CD4-positive, alpha-beta T cell treated with Interleukin-4 for 4 hours (primary cell): ENCODE data around the gene PLA2G4F.

Experiments used
- DNase-seq: peaks from one replicate; pipeline ENCODE4 v3.0.0-alpha.2; 2020

PLA2G4F gene

DNA sequence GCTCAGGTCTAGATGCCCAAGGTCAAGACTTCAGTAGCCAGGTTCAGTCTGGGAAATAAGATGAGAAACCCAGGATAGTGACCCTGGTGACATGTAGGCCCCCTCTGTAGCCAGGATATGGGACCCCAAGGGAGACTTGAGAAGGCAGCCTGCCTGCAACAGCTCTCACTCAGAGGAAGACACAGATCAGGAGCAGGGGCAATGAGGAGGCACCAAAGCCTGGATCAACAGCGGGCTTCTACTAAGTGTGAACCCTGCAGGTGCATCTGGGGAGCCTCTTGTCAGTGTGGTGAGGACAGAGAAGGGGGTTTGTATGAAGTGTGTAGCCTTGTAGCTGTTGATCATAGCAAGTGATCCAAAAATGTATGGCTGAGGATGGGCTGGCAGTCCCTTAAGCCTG is 25.4 kb downstream of the PLA2G4F start:
- no peak for DNase-seq

GRCh38 chr15:42130246-42130986 is 26.0 kb downstream of the PLA2G4F start:
- no peak for DNase-seq

DNA sequence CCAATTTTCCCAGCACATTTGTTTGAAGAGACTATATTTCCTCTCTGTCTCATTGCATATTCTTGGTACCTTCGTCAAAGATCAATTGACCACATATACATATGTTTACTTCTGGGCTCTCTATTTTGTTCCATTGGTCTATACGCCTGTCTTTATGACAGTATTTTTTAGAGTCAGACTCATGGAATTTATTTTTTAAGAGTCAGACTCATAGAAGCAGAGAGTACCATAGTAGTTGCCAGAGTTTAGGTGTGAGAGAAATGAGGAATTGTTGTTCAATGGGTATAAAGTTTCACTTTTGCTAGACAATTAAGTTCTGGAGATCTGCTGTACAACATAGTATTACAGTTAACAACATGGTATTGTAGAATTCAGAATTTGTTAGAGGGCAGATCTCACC is 27.1 kb downstream of the PLA2G4F start:
- no peak for DNase-seq

- no peak for DNase-seq
Observed at GRCh38 chr15:42128476-42128875, 28.0 kb downstream of the PLA2G4F start.

DNA sequence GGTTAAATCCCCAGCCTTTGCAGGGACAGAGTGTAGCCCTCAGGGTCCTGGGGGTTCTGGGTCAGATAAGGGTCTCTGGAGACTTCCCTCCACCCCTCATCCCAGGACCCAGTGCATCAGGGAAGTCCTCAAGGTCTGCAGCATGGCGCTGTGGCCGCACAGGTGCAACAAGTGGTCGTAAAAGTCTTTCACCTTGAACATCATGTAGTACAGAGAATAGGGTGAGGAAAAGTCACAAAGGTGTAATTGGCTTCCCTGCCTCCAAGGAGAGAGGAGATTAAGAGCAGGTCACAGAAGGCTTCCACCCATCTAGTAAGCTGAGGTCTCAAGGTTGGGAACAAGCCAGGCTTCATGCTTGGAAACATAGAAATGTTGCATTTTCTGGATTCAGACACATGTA is 32.9 kb downstream of the PLA2G4F start:
- no peak for DNase-seq

- DNase-seq: no peak
Observed at GRCh38 chr15:42121682-42122081, 34.8 kb downstream of the PLA2G4F start.

DNA sequence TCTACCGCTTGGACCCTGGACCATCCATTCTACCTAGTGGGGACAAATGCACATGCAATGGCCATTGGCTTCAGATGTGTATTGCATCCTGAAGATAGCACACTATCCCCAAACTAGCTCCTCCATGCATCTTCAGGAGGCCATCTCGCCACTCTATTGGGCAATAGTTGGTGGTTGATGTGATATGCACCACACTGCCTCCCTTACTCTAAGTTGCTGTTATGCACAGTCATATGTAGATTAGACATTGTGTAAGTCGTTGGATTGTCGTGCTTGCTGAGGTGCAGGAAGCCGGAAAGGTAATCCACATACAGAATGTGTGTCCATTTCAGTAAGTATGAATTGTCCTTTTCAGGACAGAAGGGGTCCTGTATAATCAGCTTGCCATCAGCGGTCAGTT is 35.4 kb downstream of the PLA2G4F start:
- no peak for DNase-seq

GRCh38 chr15:42120285-42120684 is 36.2 kb downstream of the PLA2G4F start:
- DNase-seq: no peak

- no peak for DNase-seq
Observed at GRCh38 chr15:42119446-42119760, 37.0 kb downstream of the PLA2G4F start.

DNA sequence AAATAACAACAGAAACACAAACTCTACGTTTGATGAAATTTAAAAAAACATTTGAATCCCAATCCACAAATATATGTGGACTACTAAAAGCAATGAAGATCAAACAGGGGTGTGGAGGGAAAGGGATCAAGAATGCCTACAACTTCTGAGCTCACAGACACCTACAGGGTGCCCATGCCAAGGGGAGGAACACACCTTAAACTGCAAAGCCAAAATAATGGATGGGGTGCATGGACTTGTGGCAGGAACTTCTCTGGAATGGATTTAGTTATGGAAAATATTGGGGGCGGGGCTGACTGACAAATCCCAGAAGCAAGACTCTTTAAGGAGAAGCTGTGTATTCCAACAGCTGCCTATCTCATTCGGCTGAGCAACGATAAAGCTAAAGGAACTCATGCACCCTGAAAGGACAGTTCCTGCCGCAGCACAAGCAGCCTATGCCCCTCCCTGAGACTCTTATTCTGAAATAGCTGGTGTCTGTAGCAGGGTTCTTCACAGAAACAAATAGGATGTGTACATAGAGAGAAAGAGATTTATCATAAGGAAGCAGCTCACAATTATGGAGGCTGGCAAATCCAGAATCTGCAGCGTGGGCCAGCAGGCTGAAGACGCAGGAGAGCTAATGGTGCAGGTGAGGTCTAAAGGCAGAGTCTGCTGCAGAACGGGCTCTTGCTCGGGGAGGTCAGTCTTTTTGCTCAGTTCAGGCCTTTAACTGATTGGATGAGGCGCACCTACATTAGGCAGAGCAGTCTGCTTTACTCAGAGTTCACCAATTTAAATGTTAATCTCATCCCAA is 37.6 kb downstream of the PLA2G4F start:
- no peak for DNase-seq

DNA sequence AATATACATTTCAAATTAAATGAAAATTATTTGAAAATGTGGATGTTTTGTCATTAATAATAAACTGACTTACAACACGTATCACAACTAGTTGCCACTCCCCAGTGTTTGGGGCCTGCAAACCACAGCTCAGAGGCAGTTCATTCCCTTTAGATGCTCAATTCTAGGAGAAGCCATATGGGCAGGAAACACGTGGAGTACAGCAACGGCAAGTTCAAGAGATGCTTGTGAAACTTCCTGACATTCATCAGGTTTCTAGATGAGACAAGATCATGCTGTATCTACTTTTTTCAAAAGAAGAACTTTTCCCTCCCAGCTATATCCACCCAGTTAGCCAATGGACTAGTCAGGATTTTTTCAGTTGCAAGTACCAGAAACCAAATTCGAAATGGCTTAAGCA is 44.5 kb downstream of the PLA2G4F start:
- no peak for DNase-seq

DNA sequence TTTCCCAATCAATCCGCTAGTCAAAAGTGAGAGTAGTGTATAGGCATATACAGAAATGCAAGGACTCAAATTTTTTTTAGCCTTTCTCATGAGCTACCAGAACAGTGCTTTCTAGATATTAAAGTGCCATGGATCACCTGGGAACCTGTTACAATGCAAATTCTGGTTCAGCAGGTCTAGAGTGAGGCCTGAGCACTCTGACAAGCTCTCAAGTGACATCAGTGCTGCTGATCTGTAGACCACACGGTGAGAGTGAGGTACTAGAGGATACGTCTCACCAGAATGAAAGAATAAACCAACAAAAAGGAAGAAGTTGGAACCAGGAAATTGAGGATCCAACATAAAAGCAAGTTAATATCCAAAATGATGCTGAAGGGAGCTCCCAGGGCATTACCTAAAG is 46.1 kb downstream of the PLA2G4F start:
- no peak for DNase-seq

- no peak for DNase-seq
Observed at GRCh38 chr15:42108806-42109205, 47.6 kb downstream of the PLA2G4F start.

DNA sequence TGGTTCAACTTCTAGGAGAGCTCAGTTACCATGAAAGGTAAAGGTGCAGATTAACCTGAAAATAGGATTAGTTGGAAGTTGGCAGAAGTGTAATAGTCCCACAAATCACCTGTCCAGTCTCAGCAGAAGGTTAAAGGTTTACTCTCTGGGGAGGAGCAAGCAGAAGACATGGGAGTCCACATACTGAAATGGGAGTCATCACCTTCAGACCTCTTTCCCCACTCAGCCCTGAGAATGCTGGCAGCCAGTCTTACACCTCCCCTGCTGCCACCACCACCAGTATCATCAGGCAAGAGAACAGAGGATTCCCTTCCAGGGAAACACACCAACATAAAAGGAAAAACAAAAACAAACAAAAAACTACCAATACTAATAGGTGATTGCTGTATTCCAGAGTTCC is 48.2 kb downstream of the PLA2G4F start:
- DNase-seq: no peak

DNA sequence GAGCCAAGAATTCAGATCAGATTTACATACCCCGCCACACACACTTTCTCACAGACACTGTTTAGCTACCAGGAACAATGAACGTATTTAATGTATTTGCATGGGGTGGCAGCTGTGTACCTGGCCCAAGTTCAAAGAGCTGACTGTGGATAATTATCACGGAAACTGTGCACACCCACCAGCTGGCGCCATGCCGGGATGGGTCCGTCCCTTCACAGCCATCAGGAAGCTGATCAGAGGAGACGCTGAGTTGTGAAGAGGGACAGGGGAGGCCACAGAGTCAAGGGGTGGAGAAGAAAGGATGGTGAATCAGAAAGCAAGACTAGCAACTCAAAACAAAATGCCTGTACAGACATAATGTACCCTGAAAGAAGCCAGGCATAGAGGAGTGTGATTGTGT is 49.0 kb downstream of the PLA2G4F start:
- no peak for DNase-seq

- DNase-seq: no peak
Observed at GRCh38 chr15:42106288-42106687, 50.1 kb downstream of the PLA2G4F start.

DNA sequence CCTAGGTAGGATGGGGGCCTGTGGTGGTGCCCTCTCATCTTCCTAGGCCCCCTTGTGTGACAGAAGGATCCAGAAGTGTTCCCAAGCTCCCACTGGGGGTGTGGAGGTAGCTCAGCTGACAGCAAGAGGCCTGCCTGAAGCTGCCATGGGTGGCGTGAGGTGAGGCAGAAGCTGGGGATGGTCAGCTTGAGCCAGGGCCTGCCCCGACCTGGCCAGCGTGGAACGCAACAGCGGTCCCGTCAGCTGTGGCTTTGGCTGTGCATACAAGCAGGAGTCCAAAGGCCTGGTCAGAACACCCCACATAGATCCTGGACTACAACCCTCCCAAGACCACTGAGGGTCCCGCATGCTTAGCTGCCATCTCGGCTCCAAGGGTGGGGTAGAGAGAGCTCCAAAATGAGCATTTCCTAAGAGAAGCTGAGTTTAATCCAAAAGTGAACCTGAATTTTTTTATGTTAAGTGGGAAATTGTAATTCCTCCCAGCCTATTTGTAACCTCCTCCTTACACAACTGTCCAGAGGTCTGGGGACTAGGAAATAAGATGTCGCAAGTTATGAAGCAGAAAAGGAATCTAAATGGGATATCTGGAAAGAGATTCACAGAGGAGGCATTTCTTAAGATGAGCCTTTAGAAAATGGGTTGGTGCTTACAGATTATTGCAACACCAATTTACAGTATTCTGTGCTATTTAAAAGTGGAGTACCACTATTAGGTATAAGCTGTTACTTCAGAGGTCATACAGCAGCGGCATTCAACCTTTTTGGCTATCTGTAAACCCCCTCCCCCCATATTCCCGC is 52.1 kb downstream of the PLA2G4F start:
- DNase-seq: no peak

DNA sequence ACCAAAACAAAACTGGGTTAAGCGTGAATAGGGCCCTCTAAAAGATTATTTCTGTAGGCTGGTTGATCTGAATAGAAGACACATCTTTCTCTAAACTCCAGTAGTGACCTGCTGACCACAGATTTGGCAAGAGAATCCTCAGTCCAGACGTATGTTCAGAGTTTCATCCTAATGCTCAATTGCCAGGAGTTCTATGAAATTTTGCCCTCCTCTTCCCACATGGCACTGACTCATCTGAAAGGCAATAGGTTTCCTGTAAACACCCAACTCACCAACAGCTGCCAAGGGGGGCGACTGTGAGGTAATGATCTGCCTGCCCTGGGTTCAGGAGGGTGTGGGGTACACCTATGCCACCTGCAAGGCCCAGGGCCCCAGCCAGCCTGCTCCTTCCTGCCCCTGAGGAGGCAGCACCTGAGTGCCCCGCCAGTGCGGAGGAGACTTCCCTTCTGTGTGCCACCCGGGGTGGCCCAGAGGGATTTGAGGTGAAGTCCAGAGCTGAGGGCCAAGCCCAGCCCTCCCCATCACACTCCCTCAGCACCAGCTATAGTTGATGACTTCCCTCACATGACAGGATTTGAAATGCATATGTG is 53.7 kb downstream of the PLA2G4F start:
- no peak for DNase-seq

DNA sequence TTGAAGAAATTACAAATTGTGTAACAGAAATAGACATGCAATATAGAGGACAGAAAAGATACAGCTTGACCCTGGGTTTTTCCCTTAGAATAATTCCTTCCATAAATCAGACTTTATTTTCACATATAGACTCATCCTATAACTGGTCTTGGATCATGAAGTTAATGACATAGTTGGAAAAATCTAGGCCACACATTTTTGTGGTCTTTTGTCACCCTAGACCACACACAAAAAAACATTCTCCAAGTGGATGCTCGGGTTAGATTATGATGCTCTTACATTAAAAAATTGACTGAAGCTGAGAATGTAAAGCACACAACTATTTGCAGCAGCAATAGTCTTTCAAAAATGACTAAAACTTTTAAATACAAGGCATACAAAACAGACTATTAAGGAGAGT is 54.6 kb downstream of the PLA2G4F start:
- no peak for DNase-seq

GRCh38 chr15:42100021-42100800 is 56.2 kb downstream of the PLA2G4F start:
- DNase-seq: no peak

DNA sequence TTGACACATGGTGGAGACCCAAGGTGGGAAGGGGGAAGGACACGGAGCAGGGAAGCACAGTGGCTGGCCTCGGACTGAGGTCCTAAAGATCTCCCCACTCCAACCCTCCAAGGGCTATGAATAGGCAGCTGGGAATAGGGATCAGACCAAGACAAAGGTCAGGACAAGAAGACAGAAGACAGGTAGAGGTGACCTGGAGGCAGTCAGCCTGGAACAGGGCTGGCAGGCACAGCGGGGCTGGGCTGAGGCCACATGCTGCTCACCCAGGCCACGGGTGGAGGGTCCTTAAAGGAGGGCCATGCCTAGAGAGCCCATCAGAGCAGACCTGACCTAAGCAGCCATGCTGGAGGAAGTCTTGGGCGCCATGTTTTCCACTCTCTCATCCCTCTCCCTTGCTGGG is 59.4 kb downstream of the PLA2G4F start:
- no peak for DNase-seq

GRCh38 chr15:42094512-42094963 is 61.9 kb downstream of the PLA2G4F start, which contains the start of gene PLA2G4D:
PLA2G4D (minus strand) TSS chr15:42094562; CDS start chr15:42094459, 103 bp downstream.
- DNase-seq: no peak
